Measurements from ENCODE around the gene NPHS2.

The NPHS2 gene

DNA sequence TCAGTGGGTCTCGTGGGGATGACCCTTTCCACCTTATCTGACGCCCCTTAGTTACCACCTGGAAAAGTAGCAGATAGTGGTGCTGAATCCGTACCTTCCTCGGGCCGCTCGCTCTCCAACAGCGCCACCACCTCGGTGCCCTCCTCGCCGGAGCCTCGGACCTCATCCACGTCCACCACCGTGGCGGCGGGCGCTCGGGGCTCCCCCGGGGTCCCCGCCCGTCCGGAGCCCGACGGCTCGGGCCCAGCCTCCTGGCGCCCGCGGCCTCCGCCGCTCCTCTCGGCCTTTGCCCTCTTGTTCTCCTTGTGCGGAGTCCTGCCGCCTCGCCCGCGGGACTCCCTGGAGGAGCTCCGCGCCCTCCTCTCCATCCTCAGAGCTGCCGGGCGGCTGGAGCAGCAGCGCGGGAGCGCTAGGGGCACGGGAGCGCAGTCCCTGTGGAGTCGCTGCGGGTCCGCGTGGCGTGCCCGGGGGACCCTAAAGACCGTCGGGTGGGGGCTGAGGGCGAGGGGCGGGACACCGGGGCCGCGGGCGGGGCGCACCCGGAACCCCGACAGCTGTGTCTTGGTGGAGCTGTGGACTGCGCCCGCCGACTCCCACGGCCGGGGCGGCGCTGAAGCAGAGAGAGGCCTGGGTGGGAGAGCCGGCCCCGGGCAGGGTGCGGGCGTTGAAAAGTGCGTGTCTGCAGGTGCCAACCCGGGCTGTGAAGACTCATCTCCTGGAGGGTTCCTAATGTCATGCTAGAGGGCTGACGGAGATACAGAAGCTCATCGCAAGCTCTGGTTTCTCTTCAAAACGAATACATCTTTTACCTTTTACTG is at the start of gene NPHS2:
NPHS2 (minus strand) TSS at position 452 of the 818 bp plus-strand sequence; CDS start at position 368, 84 bp downstream.
- H3K4me3 ChIP-seq = no peak within 1 kb of the TSS
- H3K27me3 ChIP-seq (ENCODE audit: low read depth) = peaks cover 25% of the 10 kb centered on the region
- no peaks in the 10 kb centered on the region for H3K9me3 ChIP-seq
- no peaks in the 10 kb centered on the region for H3K4me1 ChIP-seq
- H3K36me3 ChIP-seq (replicated peaks) = no peaks in the 10 kb centered on the region
- in situ Hi-C loops (cut with MboI; ENCODE audit: low sequenced_read_pairs) = no loop called here
- DNase-seq (ENCODE audit: low spot score in 2 of 2) = no peak

DNA sequence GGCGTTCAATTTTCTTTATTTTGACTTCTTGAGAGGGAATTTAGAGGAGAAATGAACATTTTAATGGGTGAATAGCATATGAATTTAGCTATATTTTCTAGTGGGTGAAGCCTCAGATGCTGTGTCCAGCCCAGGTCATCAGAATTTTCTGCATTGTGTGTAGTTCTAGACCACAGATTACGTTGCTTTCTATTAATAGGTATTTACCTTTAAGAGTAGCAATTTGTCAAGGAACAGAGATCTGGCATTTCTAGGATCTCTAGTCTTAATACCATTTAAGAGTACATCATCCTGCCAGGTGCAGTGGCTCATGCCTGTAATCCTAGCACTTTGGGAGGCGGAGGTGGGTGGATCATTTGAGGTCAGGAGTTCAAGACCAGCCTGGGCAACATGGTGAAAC is 36.6 kb upstream of the NPHS2 start:
- DNase-seq (ENCODE audit: low spot score in 2 of 2) = no peak
- Histone ChIP-seq H3K27me3 (ENCODE audit: low read depth) (peaks cover 4% of the 10 kb centered on the region; the same call in 1 of the 2 replicates), H3K4me1 (no peaks in the 10 kb centered on the region), H3K9me3 (no peaks in the 10 kb centered on the region), H3K36me3 (replicated peaks) (no peaks in the 10 kb centered on the region), H3K4me3 (no peak overlapping the region)
- in situ Hi-C loops (cut with MboI; ENCODE audit: low sequenced_read_pairs) = no loop called here

DNA sequence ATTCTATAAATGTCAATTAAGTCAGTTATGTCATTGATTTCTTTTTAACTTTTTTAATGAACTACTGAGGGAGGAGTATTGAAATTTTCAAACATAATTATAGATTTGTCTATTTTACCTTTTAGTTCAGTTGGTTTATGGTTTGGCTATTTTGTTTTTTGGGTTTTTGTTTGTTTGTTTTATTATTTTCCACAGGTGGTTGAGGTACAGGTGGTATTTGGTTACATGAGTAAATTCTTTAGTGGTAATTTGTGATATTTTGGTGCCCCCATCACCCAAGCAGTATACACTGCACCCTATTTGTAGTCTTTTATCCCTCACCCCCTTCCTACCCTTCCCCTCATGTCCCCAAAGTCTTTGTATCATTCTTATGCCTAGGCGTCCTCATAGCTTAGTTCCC is 25.3 kb upstream of the NPHS2 start:
- in situ Hi-C loops (cut with MboI; ENCODE audit: low sequenced_read_pairs) = no loop called here
- Histone ChIP-seq H3K36me3 (replicated peaks) (no peaks in the 10 kb centered on the region), H3K4me1 (no peaks in the 10 kb centered on the region)

DNA sequence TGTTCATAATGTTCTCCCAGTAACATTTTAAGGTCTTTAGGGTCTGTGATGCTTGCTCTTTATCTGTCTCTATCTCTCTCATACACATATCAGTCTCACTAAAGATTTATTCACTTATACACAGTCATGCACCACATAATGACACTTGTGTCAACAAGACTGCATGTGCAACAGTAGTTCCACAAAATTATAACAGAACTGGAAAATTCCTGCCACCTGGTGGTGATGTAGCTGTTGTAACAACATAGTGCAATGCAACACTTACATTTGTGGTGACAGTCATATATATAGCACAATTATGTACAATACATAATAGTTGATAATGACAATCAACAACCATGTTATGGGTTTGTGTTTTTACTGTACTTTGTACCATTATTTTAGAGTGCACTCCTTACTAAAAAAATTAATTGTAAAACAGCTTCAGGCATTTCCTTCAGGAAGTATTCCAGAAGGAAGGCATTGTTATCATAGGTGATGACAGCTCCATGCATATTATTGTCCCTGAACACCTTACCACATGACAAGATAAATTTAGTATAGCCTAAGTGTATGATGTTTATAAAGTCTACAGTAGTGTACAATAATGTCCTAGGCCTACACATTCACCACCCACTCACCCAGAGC is 24.0 kb upstream of the NPHS2 start:
- in situ Hi-C loops (cut with MboI; ENCODE audit: low sequenced_read_pairs) = no loop called here
- peak; percentile 29 to 55 for DNase-seq (ENCODE audit: low spot score in 2 of 2)
- Histone ChIP-seq H3K9me3 (no peaks in the 10 kb centered on the region), H3K4me1 (no peaks in the 10 kb centered on the region), H3K36me3 (replicated peaks) (no peaks in the 10 kb centered on the region), H3K4me3 (no peak overlapping the region), H3K27me3 (ENCODE audit: low read depth) (peaks cover 2% of the 10 kb centered on the region; the same call in 1 of the 2 replicates)

More for the DNA sequence above, 25.3 kb upstream of the NPHS2 start:
- H3K4me3 ChIP-seq = no peak overlapping the region
- DNase-seq (ENCODE audit: low spot score in 2 of 2) = no peak
- H3K27me3 ChIP-seq (ENCODE audit: low read depth) = no peaks in the 10 kb centered on the region; the same call in 1 of the 2 replicates
- H3K9me3 ChIP-seq = no peaks in the 10 kb centered on the region

DNA sequence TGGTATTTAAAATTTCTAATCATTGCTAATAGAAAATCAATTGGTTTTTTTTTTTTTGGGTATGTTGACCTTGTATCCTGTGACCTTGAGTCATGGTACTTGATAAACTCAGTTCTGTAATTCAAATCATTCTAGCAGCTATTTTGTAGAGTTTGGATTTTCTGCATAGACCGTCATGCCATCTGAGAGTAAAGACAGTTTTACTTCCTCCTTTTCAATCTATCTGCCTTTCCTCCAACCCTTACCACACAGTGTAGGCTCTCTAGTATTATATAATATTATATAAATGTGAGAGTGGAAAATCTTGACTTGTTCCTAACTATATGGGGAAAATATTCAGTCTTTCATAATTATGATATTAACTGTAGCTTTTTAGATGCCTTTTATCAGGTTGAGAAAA is 22.9 kb upstream of the NPHS2 start:
- no peak for DNase-seq (ENCODE audit: low spot score in 2 of 2)
- Histone ChIP-seq H3K4me3 (no peak overlapping the region), H3K9me3 (no peaks in the 10 kb centered on the region), H3K36me3 (replicated peaks) (no peaks in the 10 kb centered on the region), H3K27me3 (ENCODE audit: low read depth) (0 out of 2 replicates have a peak, but pooled peaks cover 2% of the 10 kb centered on the region), H3K4me1 (no peaks in the 10 kb centered on the region)
- in situ Hi-C loops (cut with MboI; ENCODE audit: low sequenced_read_pairs) = no loop called here

DNA sequence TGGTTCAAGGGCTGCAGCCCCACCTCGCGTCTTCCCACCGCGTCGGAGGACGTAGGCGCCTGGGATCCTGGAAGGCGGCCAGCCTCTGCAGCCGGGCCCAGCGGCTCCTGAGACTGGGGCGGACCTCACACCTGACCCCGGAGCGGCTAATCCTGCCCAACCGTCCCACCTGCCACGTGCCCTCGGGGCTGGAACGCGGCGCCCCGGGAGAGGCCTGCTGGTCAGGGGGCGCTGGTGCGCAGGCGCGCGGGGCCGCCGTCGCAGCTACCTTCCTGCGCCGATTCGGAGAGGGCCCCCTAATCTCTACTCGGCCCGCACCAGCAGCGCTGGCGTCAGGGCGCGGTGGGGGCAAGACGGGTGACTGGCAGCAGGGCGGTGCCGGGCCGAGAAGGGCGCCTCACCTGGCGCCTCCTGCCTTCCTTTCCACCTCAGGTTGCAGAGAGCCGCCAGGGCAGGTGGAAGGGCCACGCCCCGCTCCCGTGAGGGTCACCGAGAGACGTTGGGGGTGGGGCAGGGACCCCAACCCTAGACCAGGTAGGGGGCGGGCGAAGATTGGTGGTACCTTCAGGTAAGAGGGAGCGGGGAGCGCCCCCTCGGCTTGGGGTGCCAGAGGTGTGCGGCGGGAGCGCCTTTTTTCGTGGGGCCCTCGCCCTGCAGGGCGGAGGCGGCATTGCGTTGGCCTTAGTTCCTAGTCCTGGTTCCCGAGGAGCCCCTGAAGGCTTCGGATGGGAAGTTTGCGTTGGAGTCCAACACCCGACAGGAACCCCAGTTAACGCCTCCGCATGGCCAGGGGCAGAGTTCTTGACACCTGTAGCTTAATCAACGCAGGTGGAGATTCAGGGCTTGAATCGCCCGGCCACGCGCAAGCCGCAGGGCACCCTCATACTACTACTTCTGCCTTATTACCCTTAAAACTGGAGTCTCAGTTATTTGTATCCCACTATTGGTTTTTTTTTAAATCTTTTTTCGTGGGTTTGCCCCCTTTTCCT is 16.1 kb upstream of the NPHS2 start, which contains the start of gene TDRD5:
TDRD5 (plus strand) TSS at position 241 of the 989 bp plus-strand sequence. CDS start 784 bp downstream, outside the sequence.
- no peaks in the 10 kb centered on the region for H3K9me3 ChIP-seq
- H3K36me3 ChIP-seq (replicated peaks) = no peaks in the 10 kb centered on the region
- 0 out of 2 replicates have a peak, but pooled peaks cover 2% of the 10 kb centered on the region for H3K27me3 ChIP-seq (ENCODE audit: low read depth)
- H3K4me3 ChIP-seq = no peak within 1 kb of the TSS
- no peak for DNase-seq (ENCODE audit: low spot score in 2 of 2)
- no peaks in the 10 kb centered on the region for H3K4me1 ChIP-seq
- in situ Hi-C loops (cut with MboI; ENCODE audit: low sequenced_read_pairs) = no loop called here

DNA sequence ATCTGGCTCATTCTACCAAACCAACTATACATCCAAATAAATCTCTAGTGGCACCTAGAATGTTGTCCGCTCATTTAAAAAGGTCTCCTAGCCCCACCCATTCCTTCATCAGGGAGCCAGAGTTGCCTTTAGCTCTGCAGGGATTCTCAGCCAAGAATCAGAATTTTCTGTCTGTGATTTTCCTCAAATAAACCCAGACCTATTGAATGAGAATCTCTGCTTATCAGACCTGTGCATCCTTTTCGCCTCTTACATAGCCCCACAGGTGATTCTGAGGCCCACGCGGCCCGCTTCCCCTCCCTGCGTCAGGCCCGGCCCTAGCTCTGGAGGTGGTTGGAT is 15.5 kb upstream of the NPHS2 start:
- no peaks in the 10 kb centered on the region for H3K9me3 ChIP-seq
- H3K4me3 ChIP-seq = no peak overlapping the region
- no peak for DNase-seq (ENCODE audit: low spot score in 2 of 2)
- H3K27me3 ChIP-seq (ENCODE audit: low read depth) = 0 out of 2 replicates have a peak, but pooled peaks cover 2% of the 10 kb centered on the region
- H3K36me3 ChIP-seq (replicated peaks) = no peaks in the 10 kb centered on the region
- H3K4me1 ChIP-seq = no peaks in the 10 kb centered on the region
- in situ Hi-C loops (cut with MboI; ENCODE audit: low sequenced_read_pairs) = no loop called here

DNA sequence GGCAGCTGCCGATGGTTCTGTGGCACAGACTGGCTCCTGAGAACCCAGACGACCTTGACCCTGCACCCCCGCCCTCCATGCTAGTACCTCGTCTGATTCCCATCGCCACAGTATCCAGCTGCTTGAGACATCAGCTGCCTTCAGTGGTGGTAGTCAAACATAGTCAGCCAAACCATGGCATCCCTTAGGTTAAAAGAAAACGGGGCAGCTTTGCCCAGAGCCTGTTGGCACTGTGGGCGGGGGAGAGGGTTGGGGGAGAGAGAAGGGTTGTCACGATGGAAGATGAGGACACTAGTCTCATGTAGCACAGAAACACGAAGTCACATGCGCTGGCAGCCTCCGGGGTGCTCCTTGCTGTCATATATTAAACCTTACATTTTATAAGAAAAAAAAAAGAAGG is 14.9 kb upstream of the NPHS2 start:
- no peak for DNase-seq (ENCODE audit: low spot score in 2 of 2)
- 0 out of 2 replicates have a peak, but pooled peaks cover under 1% of the 10 kb centered on the region for H3K27me3 ChIP-seq (ENCODE audit: low read depth)
- no peaks in the 10 kb centered on the region for H3K4me1 ChIP-seq
- in situ Hi-C loops (cut with MboI; ENCODE audit: low sequenced_read_pairs) = no loop called here
- H3K4me3 ChIP-seq = no peak overlapping the region
- no peaks in the 10 kb centered on the region for H3K36me3 ChIP-seq (replicated peaks)
- no peaks in the 10 kb centered on the region for H3K9me3 ChIP-seq

DNA sequence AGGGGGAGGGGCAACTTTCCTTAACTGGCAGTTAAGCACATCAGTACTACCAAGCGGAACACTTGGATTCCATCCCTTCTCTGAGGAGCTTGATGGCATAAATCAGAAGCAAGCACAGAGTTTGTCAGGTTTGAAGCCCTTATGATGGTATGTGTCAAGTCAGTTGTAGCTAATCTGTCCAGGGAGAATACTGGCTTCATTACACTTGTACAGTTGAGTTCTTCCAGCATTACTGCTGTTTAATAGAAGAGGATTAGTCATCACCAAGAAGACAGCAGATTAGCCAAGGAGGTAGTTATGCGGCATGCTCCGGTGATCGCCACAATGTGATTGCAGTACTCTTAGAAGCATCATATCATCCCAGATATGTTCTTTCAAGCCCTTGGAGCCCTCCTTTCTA is 13.8 kb upstream of the NPHS2 start:
- Histone ChIP-seq H3K4me3 (no peak overlapping the region), H3K36me3 (replicated peaks) (no peaks in the 10 kb centered on the region), H3K4me1 (no peaks in the 10 kb centered on the region), H3K27me3 (ENCODE audit: low read depth) (no peaks in the 10 kb centered on the region), H3K9me3 (no peaks in the 10 kb centered on the region)
- in situ Hi-C loops (cut with MboI; ENCODE audit: low sequenced_read_pairs) = no loop called here
- DNase-seq (ENCODE audit: low spot score in 2 of 2) = no peak

DNA sequence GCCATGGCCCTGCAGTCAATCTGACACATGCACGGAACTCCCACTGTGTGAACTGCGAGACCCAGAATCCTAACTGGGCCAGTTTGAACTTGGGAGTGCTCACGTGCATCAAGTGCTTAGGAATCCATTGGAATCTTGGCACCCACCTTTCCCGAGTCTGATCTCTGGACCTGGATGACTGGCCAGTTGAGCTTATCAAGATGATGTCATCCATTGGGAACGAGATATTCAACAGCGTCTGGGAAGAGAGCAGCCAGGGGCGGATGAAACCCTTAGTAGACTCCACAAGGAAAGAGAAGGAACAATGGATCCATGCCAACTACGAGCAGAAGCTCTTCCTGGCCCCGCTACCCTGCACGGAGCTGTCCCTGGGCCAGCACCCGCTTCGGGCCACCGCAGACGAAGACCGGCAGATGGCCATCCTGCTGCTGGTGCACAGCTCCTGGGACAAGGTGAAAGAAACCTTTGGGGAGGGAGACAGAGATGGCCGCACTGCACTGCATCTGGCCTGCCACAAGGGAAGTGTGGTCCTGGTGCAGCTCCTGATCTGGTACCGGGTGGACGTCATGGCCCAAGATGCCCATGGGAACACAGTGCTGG is 12.8 kb upstream of the NPHS2 start:
- in situ Hi-C loops (cut with MboI; ENCODE audit: low sequenced_read_pairs) = no loop called here
- Histone ChIP-seq H3K27me3 (ENCODE audit: low read depth) (no peaks in the 10 kb centered on the region), H3K9me3 (no peaks in the 10 kb centered on the region), H3K4me1 (no peaks in the 10 kb centered on the region), H3K4me3 (no peak overlapping the region), H3K36me3 (replicated peaks) (no peaks in the 10 kb centered on the region)
- no peak for DNase-seq (ENCODE audit: low spot score in 2 of 2)

DNA sequence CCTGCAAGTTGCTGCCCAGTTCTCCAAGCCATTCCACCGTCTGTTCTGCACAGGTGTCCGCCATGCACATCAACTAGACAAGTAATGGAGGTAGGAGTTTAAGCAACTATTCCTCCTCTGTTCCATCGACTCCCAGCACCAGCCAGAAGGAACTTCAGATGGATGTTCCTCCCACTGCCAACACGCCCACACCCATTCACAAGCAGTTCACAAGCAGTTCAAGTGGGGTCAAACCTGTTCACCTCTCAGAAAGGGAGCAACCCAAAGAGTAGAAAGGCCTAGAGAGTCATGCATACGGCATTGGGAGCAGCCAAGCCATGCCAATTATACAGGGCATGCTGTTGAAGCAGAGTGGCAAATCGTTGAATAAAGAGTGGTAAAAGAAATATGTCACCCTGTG is 11.6 kb upstream of the NPHS2 start:
- H3K9me3 ChIP-seq = no peaks in the 10 kb centered on the region
- DNase-seq (ENCODE audit: low spot score in 2 of 2) = no peak
- H3K27me3 ChIP-seq (ENCODE audit: low read depth) = no peaks in the 10 kb centered on the region
- in situ Hi-C loops (cut with MboI; ENCODE audit: low sequenced_read_pairs) = no loop called here
- H3K36me3 ChIP-seq (replicated peaks) = no peaks in the 10 kb centered on the region
- no peaks in the 10 kb centered on the region for H3K4me1 ChIP-seq
- no peak overlapping the region for H3K4me3 ChIP-seq

DNA sequence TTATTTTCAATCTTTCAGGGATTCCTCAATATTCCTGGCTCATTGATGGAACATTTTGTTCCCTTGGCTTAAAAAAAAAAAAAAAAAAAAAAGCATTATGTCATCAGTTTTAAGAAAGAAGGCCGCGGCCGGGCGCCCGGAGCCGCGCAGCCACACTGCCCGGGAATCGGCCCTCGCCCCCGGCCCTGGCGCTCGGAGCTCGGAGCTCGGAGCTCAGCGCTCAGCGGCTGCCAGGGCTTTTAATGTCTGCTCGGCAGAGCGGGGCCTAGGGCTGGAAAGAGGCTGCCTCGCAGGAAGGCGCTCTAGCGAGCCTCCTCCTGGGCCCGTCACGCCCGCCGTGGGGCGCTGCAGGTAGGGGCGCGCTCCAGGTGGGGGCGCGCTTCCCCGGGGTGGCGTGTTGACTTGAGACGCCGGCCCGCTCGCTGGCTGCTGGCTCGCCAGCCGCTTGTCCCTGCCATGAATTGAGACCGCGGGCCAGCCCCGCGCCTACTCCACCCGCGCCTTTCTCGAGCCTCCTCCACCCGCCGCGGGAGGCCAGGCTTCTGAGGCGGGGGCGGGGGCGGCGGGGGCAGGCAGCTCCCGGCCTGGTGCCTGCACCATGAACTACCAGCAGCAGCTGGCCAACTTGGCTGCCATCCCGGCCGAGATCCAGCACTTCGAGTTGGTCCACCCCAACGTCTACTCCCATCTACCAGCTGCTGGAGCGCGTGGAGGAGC is 10.5 kb upstream of the NPHS2 start:
- Histone ChIP-seq H3K36me3 (replicated peaks) (no peaks in the 10 kb centered on the region), H3K4me3 (no peak overlapping the region), H3K27me3 (ENCODE audit: low read depth) (no peaks in the 10 kb centered on the region), H3K4me1 (no peaks in the 10 kb centered on the region), H3K9me3 (no peaks in the 10 kb centered on the region)
- in situ Hi-C loops (cut with MboI; ENCODE audit: low sequenced_read_pairs) = no loop called here
- DNase-seq (ENCODE audit: low spot score in 2 of 2) = no peak
